CD4-positive, alpha-beta T cell treated with Interleukin-6 for 4 hours (primary cell): ENCODE measurements around the gene EXOC3L4.

Experiments used
- DNase-seq: peaks from one replicate; pipeline ENCODE4 v3.0.0-alpha.2; 2020; ENCODE audit warnings: mixed read lengths

The EXOC3L4 gene

DNA sequence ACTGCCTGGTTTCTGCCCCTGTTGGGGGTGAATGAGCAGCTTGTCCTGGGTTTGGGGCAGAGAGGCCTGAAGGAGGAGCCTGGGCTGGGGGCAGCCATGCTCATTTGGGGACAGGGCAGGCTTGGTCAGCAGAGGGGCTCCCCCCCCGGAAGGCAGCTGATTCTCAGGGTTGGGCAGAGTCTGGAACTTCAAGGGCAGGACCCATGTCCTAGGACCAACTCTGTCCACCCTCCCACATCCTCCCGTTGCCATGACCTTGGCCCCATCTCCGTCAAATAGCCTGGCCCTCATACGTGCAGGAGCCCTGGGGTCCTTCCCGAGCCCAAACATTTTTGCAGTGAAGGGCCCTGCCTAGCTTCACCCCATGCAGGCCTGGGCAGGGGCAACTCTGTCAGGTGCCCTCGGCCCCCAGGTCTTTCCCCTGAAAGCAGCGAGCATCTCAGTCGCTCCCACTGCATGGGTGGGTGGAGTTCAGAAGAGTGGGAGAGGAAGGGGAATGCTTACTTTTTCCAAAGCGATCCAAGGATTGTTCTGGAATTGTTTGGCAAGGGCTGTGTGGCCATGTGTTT lies 61.4 kb downstream of the EXOC3L4 start:
- DNase-seq, result no peak

DNA sequence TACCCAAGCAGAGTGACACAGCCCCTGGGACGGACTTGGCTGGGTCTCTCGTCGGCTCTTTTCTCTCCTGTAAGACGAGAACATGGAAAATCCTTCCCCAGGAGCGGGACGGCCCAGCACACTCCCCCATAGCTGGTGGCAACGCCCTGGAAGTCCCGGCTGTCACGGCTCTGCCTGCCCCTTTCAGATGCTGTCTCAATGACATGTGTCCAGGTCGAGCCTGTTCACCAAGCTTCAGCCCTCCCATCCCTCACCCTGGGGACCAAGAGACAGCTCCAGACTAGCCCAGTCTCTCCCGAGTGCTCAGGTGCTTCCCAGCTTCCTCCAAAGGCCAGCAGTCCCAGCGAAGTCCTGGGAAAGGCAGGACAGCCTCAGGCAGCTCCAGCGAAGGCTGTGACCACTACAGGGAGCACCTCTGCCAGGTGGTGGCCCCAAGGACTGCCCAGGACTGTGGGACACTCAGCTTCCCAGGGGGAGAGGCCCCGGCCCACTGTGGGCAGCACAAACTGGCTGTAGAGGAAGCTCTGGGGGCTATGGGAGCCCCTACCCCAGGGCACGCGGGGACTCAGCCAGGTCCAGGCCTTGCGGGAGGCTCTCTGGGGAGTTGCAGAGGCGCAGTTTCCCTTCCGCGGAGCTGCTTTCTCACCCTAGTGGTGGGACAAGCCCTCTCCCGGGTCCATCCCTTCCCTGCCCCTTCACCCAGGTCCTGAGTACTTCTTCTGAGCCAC lies 62.3 kb downstream of the EXOC3L4 start:
- DNase-seq, result no peak

DNA sequence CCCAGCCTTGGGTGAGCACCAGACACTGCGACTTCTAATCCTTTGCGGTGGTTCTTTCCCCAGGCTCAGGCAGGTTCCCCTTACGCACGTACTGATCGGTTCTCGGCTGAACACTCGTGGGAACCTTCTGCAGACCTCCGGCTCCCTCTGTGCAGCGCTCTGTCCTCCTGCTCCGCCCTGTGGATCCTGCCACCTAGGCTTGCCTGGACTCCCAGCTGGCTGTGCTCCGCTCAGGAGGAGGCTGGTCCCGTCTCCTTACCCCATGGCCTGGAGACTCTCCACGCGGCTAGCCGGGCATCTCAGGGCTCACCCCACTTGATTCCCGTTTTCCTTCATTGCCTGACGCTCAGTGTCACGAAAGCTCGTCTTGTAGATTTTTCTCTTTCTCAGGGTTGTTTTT lies 63.4 kb downstream of the EXOC3L4 start:
- DNase-seq, result no peak

DNA sequence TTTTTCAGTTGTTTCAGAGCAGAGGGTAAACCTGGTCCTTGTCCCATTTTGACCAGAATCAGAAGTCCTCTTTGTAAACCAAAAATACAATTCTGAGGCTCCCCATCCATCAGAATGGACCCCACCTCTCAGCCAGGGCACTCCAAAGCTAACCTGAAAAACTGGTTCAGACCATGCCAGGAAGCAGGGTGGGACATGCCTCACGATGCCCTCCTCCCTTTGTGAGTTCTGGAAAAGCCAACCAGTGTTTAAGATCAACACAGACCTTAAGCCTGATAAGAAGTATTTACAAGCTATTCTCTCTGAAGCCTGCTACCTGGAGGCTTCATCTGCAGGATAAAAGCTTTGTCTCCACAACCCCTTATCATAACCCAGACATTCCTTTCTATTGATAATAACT lies 64.2 kb downstream of the EXOC3L4 start:
- no peak for DNase-seq
